Measurements from ENCODE around the gene MAPK12. TPM values are rescaled to one million over a fixed set of nuclear protein-coding genes. Genes with fewer than 3 reads are reported as not detected.

Gene MAPK12
- total RNA-seq, 1 experiment from 2014 or later: 74.6 TPM

GRCh38 chr22:50281957-50282356 is 20.5 kb upstream of the MAPK12 start:
- TF ChIP-seq CTCF (IDR thresholded peaks at IDR 0.05): no peak
- no peak for TF ChIP-seq REST (IDR thresholded peaks at IDR 0.05; ENCODE audit: insufficient read depth in 1 of 2, low read depth in 2 of 2, low read length in 1 of 2)
- TF ChIP-seq POLR2AphosphoS5 (IDR thresholded peaks at IDR 0.05; ENCODE audit: low read depth, low read length): no peak
- TF ChIP-seq SIN3A (IDR thresholded peaks at IDR 0.05; ENCODE audit: borderline replicate concordance, insufficient read depth, low read depth, low read length): no peak
- no peak for TF ChIP-seq TCF7L2 (IDR thresholded peaks at IDR 0.05; ENCODE audit: low read depth, low read length)

GRCh38 chr22:50281384-50281760 is 19.9 kb upstream of the MAPK12 start:
- in situ Hi-C loops (cut with HindIII; ENCODE audit: low pct_unique_long_range_greater_than_20kb, low sequenced_read_pairs) (no loop called here), intact Hi-C loops (cut with micrococcal nuclease; ENCODE audit: unreplicated experiment) (no loop called here)
- BruUV-seq (replicated peaks): TSS peak; percentile 74
- no peak for ATAC-seq
- ChIA-PET POLR2A (no interaction called here), CTCF (no interaction called here)
- no peak for DNase-seq (ENCODE audit: low read depth, low spot score)
- no peaks in the 10 kb centered on the region for H3K9me3 ChIP-seq (ENCODE audit: control insufficient read depth, insufficient read depth, low read depth, low read length)
- H3K36me3 ChIP-seq (ENCODE audit: control insufficient read depth, insufficient read depth, low read length): 0 out of 2 replicates have a peak, but pooled peaks cover 2% of the 10 kb centered on the region
- no peak overlapping the region for H3K27ac ChIP-seq (ENCODE audit: low read length)
- TF ChIP-seq POLR2AphosphoS5 (IDR thresholded peaks at IDR 0.05; ENCODE audit: low read depth, low read length): no peak
- TF ChIP-seq REST (IDR thresholded peaks at IDR 0.05; ENCODE audit: insufficient read depth in 1 of 2, low read depth in 2 of 2, low read length in 1 of 2): no peak
- TF ChIP-seq CTCF (IDR thresholded peaks at IDR 0.05): no peak
- TF ChIP-seq TCF7L2 (IDR thresholded peaks at IDR 0.05; ENCODE audit: low read depth, low read length): no peak
- TF ChIP-seq SIN3A (IDR thresholded peaks at IDR 0.05; ENCODE audit: borderline replicate concordance, insufficient read depth, low read depth, low read length): no peak
- H3K4me3 ChIP-seq (ENCODE audit: low read depth in 2 of 2, low read length in 2 of 2): no peak overlapping the region
- peaks cover 4% of the 10 kb centered on the region; the same call in 1 of the 2 replicates for H3K4me1 ChIP-seq (ENCODE audit: control insufficient read depth, insufficient read depth, low read length)
- H3K27me3 ChIP-seq (ENCODE audit: control insufficient read depth, insufficient read depth, low read length): no peaks in the 10 kb centered on the region

More at GRCh38 chr22:50281957-50282356, 20.5 kb upstream of the MAPK12 start:
- Histone ChIP-seq H3K27ac (ENCODE audit: low read length) (no peak overlapping the region), H3K9me3 (ENCODE audit: control insufficient read depth, insufficient read depth, low read depth, low read length) (no peaks in the 10 kb centered on the region), H3K27me3 (ENCODE audit: control insufficient read depth, insufficient read depth, low read length) (no peaks in the 10 kb centered on the region), H3K36me3 (ENCODE audit: control insufficient read depth, insufficient read depth, low read length) (0 out of 2 replicates have a peak, but pooled peaks cover 2% of the 10 kb centered on the region), H3K4me3 (ENCODE audit: low read depth in 2 of 2, low read length in 2 of 2) (no peak overlapping the region), H3K4me1 (ENCODE audit: control insufficient read depth, insufficient read depth, low read length) (peaks cover 4% of the 10 kb centered on the region; the same call in 1 of the 2 replicates)
- in situ Hi-C loops (cut with HindIII; ENCODE audit: low pct_unique_long_range_greater_than_20kb, low sequenced_read_pairs): no loop called here
- intact Hi-C loops (cut with micrococcal nuclease; ENCODE audit: unreplicated experiment): no loop called here
- ChIA-PET POLR2A (no interaction called here), CTCF (no interaction called here)
- no peak for ATAC-seq
- DNase-seq (ENCODE audit: low read depth, low spot score): no peak
- no TSS peak for BruUV-seq (replicated peaks)
